SK-N-SH (cell line): ENCODE data around the gene ASPDH. TPM values are rescaled to one million over a fixed set of nuclear protein-coding genes. Genes with fewer than 3 reads are reported as not detected.

ENCODE experiments used
- CTCF ChIA-PET: fragments of 300-600, 350-600 bp; formaldehyde crosslinking; extraction: SDS; loops from one replicate; lab custom pipeline; 2021; lab: Yijun Ruan, JAX
- POLR2A ChIA-PET: fragments of 350-600 bp; sonication (Branson Sonifier 250); formaldehyde crosslinking; extraction: SDS; loops from one replicate; lab custom pipeline; 2020; ENCODE audit warnings: antibody characterized with exemption, inconsistent platforms; lab: Yijun Ruan, JAX
- DNase-seq: peaks from one replicate; pipeline ENCODE4 v3.0.0; 2012
- H2AFZ ChIP-seq: fragments of 200-600 bp; sonication (generic); 2 replicates; pipeline ENCODE4 v1.8.1; 2016; ENCODE audit warnings: antibody characterized with exemption, mild to moderate bottlenecking, low read depth
- H3F3A ChIP-seq: fragments of 200-600 bp; sonication (generic); replicated peaks from 2 replicates; pipeline ENCODE3; 2016; ENCODE audit warnings: antibody characterized with exemption, mild to moderate bottlenecking; ENCODE audit not compliant: insufficient read depth
- H3K27ac ChIP-seq, 2 experiments: fragments of 200-500 bp in 1 of 2; fragments of 200-600 bp in 1 of 2; sonication (Bioruptor generic) in 1 of 2; sonication (generic), shearing (Covaris generic) in 1 of 2; 2 replicates each; pipeline versions ENCODE4 v1.5.1 to v1.6.1; 2014 to 2016; ENCODE audit warnings: low read depth in 2 of 2, inconsistent platforms in 1 of 2, low read length in 1 of 2, mild to moderate bottlenecking in 1 of 2, mixed read lengths in 1 of 2
- H3K27me3 ChIP-seq: fragments of 200-600 bp; sonication (generic), shearing (Covaris generic); 2 replicates; pipeline ENCODE4 v1.6.1; 2016; ENCODE audit warnings: mixed run types; ENCODE audit not compliant: insufficient read depth
- H3K36me3 ChIP-seq, 2 experiments: fragments of 200-500 bp in 1 of 2; fragments of 200-600 bp in 1 of 2; sonication (Bioruptor generic) in 1 of 2; sonication (generic) in 1 of 2; replicated peaks in 1 of 2; 2 replicates each; pipeline versions ENCODE3 to v1.5.1; 2014 to 2016; ENCODE audit warnings: low read length in 1 of 2, mild to moderate bottlenecking in 1 of 2; ENCODE audit not compliant: insufficient read depth in 2 of 2, control insufficient read depth in 1 of 2
- H3K4me1 ChIP-seq, 2 experiments: fragments of 200-500 bp in 1 of 2; fragments of 200-600 bp in 1 of 2; sonication (Bioruptor generic) in 1 of 2; sonication (generic), shearing (Covaris generic) in 1 of 2; 2 replicates each; pipeline versions ENCODE4 v1.5.1 to v1.6.1; 2014 to 2016; ENCODE audit warnings: low read depth in 1 of 2, low read length in 1 of 2, mixed run types in 1 of 2; ENCODE audit not compliant: insufficient read depth in 2 of 2, control insufficient read depth in 1 of 2
- H3K4me2 ChIP-seq: fragments of 200-600 bp; sonication (generic), shearing (Covaris generic); 2 replicates; pipeline ENCODE4 v1.6.1; 2017; ENCODE audit warnings: mixed run types
- H3K4me3 ChIP-seq, 2 experiments: fragments of 200-500 bp in 1 of 2; fragments of 200-600 bp in 1 of 2; sonication (Bioruptor generic) in 1 of 2; sonication (generic), shearing (Covaris generic) in 1 of 2; 2 replicates each; pipeline versions ENCODE4 v1.5.1 to v1.8.1; 2014 to 2016; ENCODE audit warnings: low read depth in 2 of 2, inconsistent platforms in 1 of 2, low read length in 1 of 2, mild to moderate bottlenecking in 1 of 2, mixed read lengths in 1 of 2, moderate library complexity in 1 of 2
- H3K79me2 ChIP-seq: fragments of 200-600 bp; sonication (generic); 2 replicates; pipeline ENCODE4 v1.8.1; 2017; ENCODE audit warnings: mild to moderate bottlenecking; ENCODE audit not compliant: insufficient read depth
- H3K9ac ChIP-seq: fragments of 200-600 bp; sonication (generic); 2 replicates; pipeline ENCODE4 v1.6.1; 2017; ENCODE audit warnings: mixed run types
- H3K9me2 ChIP-seq: fragments of 200-600 bp; sonication (generic); 2 replicates; pipeline ENCODE4 v1.6.1; 2017; ENCODE audit warnings: mixed run types
- H3K9me3 ChIP-seq: fragments of 200-600 bp; sonication (generic); 2 replicates; pipeline ENCODE4 v1.6.1; 2017; ENCODE audit warnings: mixed run types, mild to moderate bottlenecking, moderate library complexity
- H4K20me1 ChIP-seq: fragments of 200-600 bp; sonication (generic); 2 replicates; pipeline ENCODE4 v1.6.1; 2017; ENCODE audit warnings: mild to moderate bottlenecking, mixed run types; ENCODE audit not compliant: insufficient read depth
- CHD2 ChIP-seq: fragments of 150-350 bp; IDR thresholded peaks from 2 replicates; pipeline ENCODE4 v1.6.1; 2018; ENCODE audit warnings: low read length; ENCODE audit not compliant: partially characterized antibody
- ELF1 ChIP-seq: IDR thresholded peaks from 2 replicates; pipeline ENCODE4 v1.4.0; 2012
- EP300 ChIP-seq, 2 experiments: IDR thresholded peaks; 2 replicates each; pipeline versions ENCODE4 v1.4.0 to v1.6.1; 2012; ENCODE audit warnings: borderline replicate concordance in 1 of 2, low read depth in 1 of 2, low read length in 1 of 2
- FOSL2 ChIP-seq: IDR thresholded peaks from 2 replicates; pipeline ENCODE4 v1.4.0; 2012; ENCODE audit warnings: low read depth, mild to moderate bottlenecking, moderate library complexity, borderline replicate concordance
- FOXJ3 ChIP-seq: sonication (generic); formaldehyde crosslinking; IDR thresholded peaks from 2 replicates; pipeline ENCODE4 v1.5.1; 2020; ENCODE audit warnings: mild to moderate bottlenecking, missing genetic modification reagents
- FOXM1 ChIP-seq: IDR thresholded peaks from 2 replicates; pipeline ENCODE4 v1.4.0; 2012; ENCODE audit warnings: low read depth, mild to moderate bottlenecking
- GABPA ChIP-seq: IDR thresholded peaks from 2 replicates; pipeline ENCODE4 v1.4.0; 2012; ENCODE audit warnings: low read depth, mild to moderate bottlenecking
- JUND ChIP-seq: IDR thresholded peaks from 2 replicates; pipeline ENCODE4 v1.4.0; 2012
- MXI1 ChIP-seq: IDR thresholded peaks from 2 replicates; pipeline ENCODE4 v1.6.1; 2012; ENCODE audit warnings: mild to moderate bottlenecking, low read depth, low read length, improper control_type of control experiment
- NFIC ChIP-seq: IDR thresholded peaks from 2 replicates; pipeline ENCODE4 v1.4.0; 2012; ENCODE audit warnings: borderline replicate concordance
- NRF1 ChIP-seq: IDR thresholded peaks from 2 replicates; pipeline ENCODE4 v1.6.1; 2012; ENCODE audit warnings: low read depth, mild to moderate bottlenecking, low read length
- POLR2AphosphoS5 ChIP-seq: IDR thresholded peaks from 2 replicates; pipeline ENCODE4 v1.6.1; 2012; ENCODE audit warnings: low read depth, low read length
- RAD21 ChIP-seq: IDR thresholded peaks from 2 replicates; pipeline ENCODE4 v1.6.1; 2012; ENCODE audit warnings: mild to moderate bottlenecking, low read length
- RCOR1 ChIP-seq: fragments of 150-350 bp; IDR thresholded peaks from 2 replicates; pipeline ENCODE4 v1.6.1; 2017; ENCODE audit warnings: antibody characterized with exemption, low read length
- RXRA ChIP-seq: IDR thresholded peaks from 2 replicates; pipeline ENCODE4 v1.4.0; 2012; ENCODE audit warnings: low read depth, mild to moderate bottlenecking, borderline replicate concordance
- TAF1 ChIP-seq: IDR thresholded peaks from 2 replicates; pipeline ENCODE4 v1.6.1; 2012; ENCODE audit warnings: low read depth, mild to moderate bottlenecking, low read length, moderate library complexity, borderline replicate concordance
- TCF12 ChIP-seq: IDR thresholded peaks from 2 replicates; pipeline ENCODE4 v1.4.0; 2012
- YY1 ChIP-seq: IDR thresholded peaks from 2 replicates; pipeline ENCODE4 v1.4.0; 2012; ENCODE audit warnings: low read depth, mild to moderate bottlenecking
- WGBS: methylation state at CpG from one replicate; pipeline ENCODE4 v1.1.6; 2017; ENCODE audit warnings: low lambda C conversion rate; 5-methylcytosine and 5-hydroxymethylcytosine counted together
- polyA plus RNA-seq, 3 experiments: library from polyadenylated mRNA; depleted of rRNA; stranded (reverse); fragments of >200 nt; gene quantifications; 2 replicates each; pipeline ENCODE4 v1.2.3, GENCODE V29; 2012
- TF ChIP-seq, protein P1 (sequence below): IDR thresholded peaks from 2 replicates; pipeline ENCODE4 v1.4.0; 2012; ENCODE audit warnings: low read depth, borderline replicate concordance
- TF ChIP-seq, protein P2 (sequence below): fragments of 200-600 bp; sonication (generic); IDR thresholded peaks from 2 replicates; pipeline ENCODE4 v1.6.1; 2017; ENCODE audit warnings: antibody characterized with exemption, mild to moderate bottlenecking, moderate library complexity

Gene ASPDH
- polyA plus RNA-seq, 1 of the 3 experiments (the other 2 are of a cell fraction): 0.07 TPM

DNA sequence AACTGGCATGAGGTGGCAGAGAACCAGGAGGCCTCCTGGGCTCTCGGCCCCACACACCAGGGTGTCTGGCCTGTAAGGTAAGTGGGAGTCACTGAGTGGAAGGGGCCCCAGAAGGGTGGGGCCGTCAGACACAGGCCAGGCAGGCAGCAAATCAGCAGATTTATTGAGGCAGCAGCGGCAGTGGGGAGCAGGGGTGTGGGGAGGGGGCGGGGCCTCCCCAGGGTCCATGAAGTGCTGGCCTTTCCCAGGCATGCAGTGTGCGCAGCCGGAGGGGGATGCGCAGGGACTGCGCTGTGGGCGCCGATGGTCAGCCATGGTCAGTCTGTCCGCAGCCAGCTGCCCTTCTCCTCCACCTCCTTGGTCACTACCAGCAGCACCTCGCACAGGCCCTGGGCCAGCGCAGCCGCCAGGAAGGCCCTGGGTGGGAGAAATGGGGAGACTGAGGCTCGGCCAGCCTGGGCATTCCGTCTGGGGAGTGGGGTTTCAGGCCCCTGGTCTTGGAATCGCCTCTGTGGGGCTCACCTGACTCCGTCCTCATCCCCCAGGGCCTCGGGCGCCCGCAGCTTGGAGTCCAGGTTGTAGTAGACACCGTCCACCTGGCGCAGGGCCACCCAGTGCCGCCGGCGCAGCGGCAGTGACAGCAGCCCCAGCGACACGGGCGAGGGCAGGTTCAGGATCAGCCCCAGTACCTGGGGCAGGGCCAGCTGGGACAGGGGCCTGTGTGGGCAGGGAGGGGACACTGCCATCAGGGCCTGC lies 7.7 kb downstream of the ASPDH start:
- 96% methylated on average over 5 of the region's 30 CpGs for WGBS
- no peak for DNase-seq
- TF ChIP-seq POLR2AphosphoS5 (no peak), ELF1 (no peak), JUND (no peak), RXRA (no peak), TCF12 (no peak), RCOR1 (no peak), FOXM1 (no peak), FOXJ3 (CRISPR knock-in tag) (no peak)
- Histone ChIP-seq H3K9me3 (no peaks in the 10 kb centered on the region), H3F3A (no peaks in the 10 kb centered on the region), H4K20me1 (no peaks in the 10 kb centered on the region), H3K79me2 (peaks cover 14% of the 10 kb centered on the region; the same call in 1 of the 2 replicates), H3K27me3 (no peaks in the 10 kb centered on the region), H3K9me2 (no peaks in the 10 kb centered on the region), H3K4me3 (no peak overlapping the region), H3K4me2 (no peak overlapping the region), H3K36me3 (no peaks in the 10 kb centered on the region), H3K27ac (no peak overlapping the region), H3K4me1 (peaks cover 0 to 6% of the 10 kb centered on the region in 2 experiments; a peak in 1 of 4 replicates), H2AFZ (no peak overlapping the region), H3K9ac (no peak overlapping the region)
- CTCF ChIA-PET: no interaction called here
- POLR2A ChIA-PET: no interaction called here

DNA sequence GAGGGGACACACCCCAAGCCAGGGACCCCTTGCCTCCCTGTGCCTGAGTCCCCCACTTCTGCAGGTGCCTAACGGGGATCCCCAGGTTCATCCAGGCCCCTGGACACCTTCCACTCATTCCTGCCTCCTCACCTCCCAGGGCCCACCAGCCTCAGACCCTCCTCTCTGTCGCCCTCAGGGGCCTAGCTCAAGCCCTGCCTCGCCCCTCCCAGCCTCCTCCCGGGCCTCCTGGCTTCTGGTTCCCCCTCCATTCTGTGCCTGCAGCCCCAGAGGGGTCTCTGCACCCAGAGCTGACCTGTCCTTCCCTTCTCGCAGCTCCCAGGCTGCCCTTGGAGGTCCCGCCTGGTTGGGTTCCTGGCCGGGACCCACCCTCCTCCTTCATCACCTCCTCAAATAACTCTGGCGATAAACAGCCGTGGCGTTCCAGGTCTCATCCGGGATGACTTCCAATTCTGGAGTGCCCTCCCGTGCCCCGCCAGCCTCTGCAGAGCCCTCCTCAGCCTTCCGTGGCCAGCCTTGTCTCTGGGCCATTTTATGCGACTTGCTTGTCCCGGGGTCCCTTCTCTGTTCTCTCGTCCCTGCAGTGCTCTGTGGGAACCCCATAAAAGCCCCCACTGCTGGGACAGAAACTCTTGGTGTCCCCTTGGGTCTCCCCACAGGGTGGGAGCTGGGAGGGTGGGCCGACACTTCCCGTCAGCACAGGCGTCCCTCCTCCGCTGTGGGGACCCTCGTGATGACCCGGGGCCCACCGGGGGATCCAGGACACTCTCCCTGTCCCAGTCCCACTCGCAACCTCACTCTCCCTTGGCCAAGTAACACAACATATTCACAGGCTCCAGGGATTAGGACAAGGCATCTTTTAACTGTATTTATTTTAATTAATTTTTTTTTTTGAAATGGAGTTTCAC lies 11.9 kb downstream of the ASPDH start:
- Histone ChIP-seq H3K4me3 (no peak overlapping the region), H3K27ac (no peak overlapping the region), H2AFZ (no peak overlapping the region), H3K9me2 (no peaks in the 10 kb centered on the region), H3K4me1 (peaks cover 0 to 7% of the 10 kb centered on the region in 2 experiments; a peak in 1 of 4 replicates), H3K9ac (no peak overlapping the region), H3K79me2 (no peaks in the 10 kb centered on the region), H3K4me2 (no peak overlapping the region), H3K27me3 (no peaks in the 10 kb centered on the region), H4K20me1 (no peaks in the 10 kb centered on the region), H3K9me3 (no peaks in the 10 kb centered on the region), H3K36me3 (no peaks in the 10 kb centered on the region), H3F3A (no peaks in the 10 kb centered on the region)
- TF ChIP-seq MXI1 (no peak), YY1 (no peak), FOXM1 (no peak), TCF12 (no peak), NFIC (no peak), GABPA (no peak), FOSL2 (no peak), RAD21 (no peak), CHD2 (no peak), NRF1 (no peak), TAF1 (no peak), EP300 (IDR thresholded peaks at IDR 0.05; ENCODE audit: borderline replicate concordance in 1 of 2, low read depth in 1 of 2, low read length in 1 of 2) (no peak), FOXJ3 (CRISPR knock-in tag) (no peak)
- TF ChIP-seq, protein P1, sequence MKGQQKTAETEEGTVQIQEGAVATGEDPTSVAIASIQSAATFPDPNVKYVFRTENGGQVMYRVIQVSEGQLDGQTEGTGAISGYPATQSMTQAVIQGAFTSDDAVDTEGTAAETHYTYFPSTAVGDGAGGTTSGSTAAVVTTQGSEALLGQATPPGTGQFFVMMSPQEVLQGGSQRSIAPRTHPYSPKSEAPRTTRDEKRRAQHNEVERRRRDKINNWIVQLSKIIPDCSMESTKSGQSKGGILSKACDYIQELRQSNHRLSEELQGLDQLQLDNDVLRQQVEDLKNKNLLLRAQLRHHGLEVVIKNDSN: no peak
- TF ChIP-seq, protein P2, sequence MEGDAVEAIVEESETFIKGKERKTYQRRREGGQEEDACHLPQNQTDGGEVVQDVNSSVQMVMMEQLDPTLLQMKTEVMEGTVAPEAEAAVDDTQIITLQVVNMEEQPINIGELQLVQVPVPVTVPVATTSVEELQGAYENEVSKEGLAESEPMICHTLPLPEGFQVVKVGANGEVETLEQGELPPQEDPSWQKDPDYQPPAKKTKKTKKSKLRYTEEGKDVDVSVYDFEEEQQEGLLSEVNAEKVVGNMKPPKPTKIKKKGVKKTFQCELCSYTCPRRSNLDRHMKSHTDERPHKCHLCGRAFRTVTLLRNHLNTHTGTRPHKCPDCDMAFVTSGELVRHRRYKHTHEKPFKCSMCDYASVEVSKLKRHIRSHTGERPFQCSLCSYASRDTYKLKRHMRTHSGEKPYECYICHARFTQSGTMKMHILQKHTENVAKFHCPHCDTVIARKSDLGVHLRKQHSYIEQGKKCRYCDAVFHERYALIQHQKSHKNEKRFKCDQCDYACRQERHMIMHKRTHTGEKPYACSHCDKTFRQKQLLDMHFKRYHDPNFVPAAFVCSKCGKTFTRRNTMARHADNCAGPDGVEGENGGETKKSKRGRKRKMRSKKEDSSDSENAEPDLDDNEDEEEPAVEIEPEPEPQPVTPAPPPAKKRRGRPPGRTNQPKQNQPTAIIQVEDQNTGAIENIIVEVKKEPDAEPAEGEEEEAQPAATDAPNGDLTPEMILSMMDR: no peak
- WGBS: 88% methylated on average over 19 of the region's 25 CpGs
- CTCF ChIA-PET: interaction anchor here (1.1 to 2.5 kb wide), 5 partner anchors 8 to 41 kb away, joined by 3 to 11 read pairs (median 8); partner anchors contain the start of gene JOSD2
- POLR2A ChIA-PET: interaction anchor here (1.4 kb wide), 1 partner anchor 9 kb away, joined by 9 read pairs; the partner anchor contains the start of gene JOSD2
- DNase-seq: no peak
